Bronchial smooth muscle cell (primary cell): Measurements from ENCODE around the gene CHRNA1. TPM values are rescaled to one million over a fixed set of nuclear protein-coding genes. Genes with fewer than 3 reads are reported as not detected.

ENCODE experiments used
- total RNA-seq: library from RNA; depleted of rRNA; stranded (reverse); fragments of >200 nt; gene quantifications from 2 replicates; pipeline ENCODE4 v1.2.1, GENCODE V29; 2014

CHRNA1 gene
- not detected in 2 replicates for total RNA-seq

GRCh38 chr2:174764280-174765255 lies at the start of gene CHRNA1:
CHRNA1 (minus strand) TSS chr2:174764472; CDS start chr2:174764394, 78 bp downstream.

Other genes starting within 250 kb of the CHRNA1 start
- gene WIPF1, start 166.7 kb downstream of the CHRNA1 start, total RNA-seq, result 5.2 and 12.9 TPM in 2 replicates
- 8.1 and 19.1 TPM in 2 replicates for gene CHN1, start 240.9 kb upstream of the CHRNA1 start, total RNA-seq